Breast epithelium (tissue), 3 donors: ENCODE measurements around the gene SLC25A24.

Experiments used
- CTCF ChIP-seq, 3 donors: fragments of 450-650 bp; IDR thresholded peaks; one replicate each; pipeline ENCODE4 v1.5.1; 2016 to 2017; ENCODE audit warnings: antibody characterized with exemption in 3 of 3, mild to moderate bottlenecking in 3 of 3, moderate library complexity in 3 of 3
- POLR2A ChIP-seq: fragments of 450-650 bp; IDR thresholded peaks from one replicate; pipeline ENCODE4 v1.6.1; 2016; ENCODE audit warnings: antibody characterized with exemption, mild to moderate bottlenecking, moderate library complexity

DNA sequence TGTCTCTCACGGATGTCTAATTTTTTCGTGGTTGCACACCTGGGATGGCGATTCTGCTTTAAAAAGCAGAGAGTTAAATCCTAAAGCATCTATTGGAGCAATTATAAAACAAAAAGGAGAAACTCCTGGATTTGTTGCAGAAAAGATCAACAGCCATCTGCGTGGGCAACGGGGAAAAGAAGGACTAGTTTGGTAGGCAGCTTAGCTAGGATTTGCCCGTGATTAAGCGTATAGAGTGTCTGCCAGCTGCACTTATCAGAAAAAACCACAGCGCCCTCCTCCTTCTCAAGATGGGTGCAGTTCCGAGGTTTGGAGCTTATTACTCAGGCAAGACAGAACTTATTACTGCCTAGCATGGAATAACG lies 526 bp upstream of the SLC25A24 start:
- TF ChIP-seq CTCF (IDR thresholded peaks at IDR 0.05) (no peak), POLR2A (no peak)
